GM12878 (cell line): ENCODE data around the gene NAV2. TPM values are rescaled to one million over a fixed set of nuclear protein-coding genes. Genes with fewer than 3 reads are reported as not detected.

ENCODE experiments used
- ATAC-seq: fragments of 200-7000 bp; cut with Tn5 transposase; 3 replicates; pipeline ENCODE4 v1.9.1; 2020; ENCODE audit warnings: mild to moderate bottlenecking, moderate library complexity
- BruUV-seq: library from RNA; stranded (reverse); fragments of 400-500 nt; replicated peaks from 2 replicates; lab custom pipeline; 2021; lab: Mats Ljungman, UMichigan
- CTCF ChIA-PET: fragments of 300-600 bp; sonication (Branson Sonifier 250); formaldehyde crosslinking; extraction: SDS; loops from one replicate; lab custom pipeline; 2021; ENCODE audit warnings: inconsistent platforms; lab: Yijun Ruan, JAX
- POLR2A ChIA-PET: fragments of 350-600 bp; formaldehyde crosslinking; extraction: SDS; loops from one replicate; lab custom pipeline; 2021; ENCODE audit warnings: inconsistent platforms; lab: Charles Lee
- RAD21 ChIA-PET: fragments of 300-600 bp; sonication (Branson Sonifier 250); formaldehyde crosslinking; loops from one replicate; lab custom pipeline; 2023; ENCODE audit warnings: antibody characterized with exemption; ENCODE audit not compliant: unreplicated experiment; lab: Charles Lee
- SMC1A ChIA-PET: fragments of 300-600 bp; sonication (Branson Sonifier 250); formaldehyde crosslinking; loops from one replicate; lab custom pipeline; 2023; ENCODE audit not compliant: unreplicated experiment, uncharacterized antibody; lab: Charles Lee
- DNase-seq: peaks from one replicate; pipeline ENCODE4 v3.0.0-alpha.2; 2011; ENCODE audit warnings: low read depth, low spot score
- FAIRE-seq: peaks from 3 replicates; lab custom pipeline; 2011; peaks lifted over from hg19 to GRCh38; lab: Jason Lieb, UNC
- H2AFZ ChIP-seq: 2 replicates; pipeline ENCODE4 v1.6.0; 2011; ENCODE audit warnings: low read depth, low read length, control low read depth; ENCODE audit not compliant: control insufficient read depth
- H3K27ac ChIP-seq: 2 replicates; pipeline ENCODE4 v1.5.1; 2011; ENCODE audit warnings: control low read depth; ENCODE audit not compliant: control insufficient read depth, insufficient read depth
- H3K27me3 ChIP-seq, 2 experiments: replicated peaks in 1 of 2; 2 replicates each; pipeline versions ENCODE4 v1.6.0 to v1.6.1; 2011; ENCODE audit warnings: low read length in 1 of 2; ENCODE audit not compliant: control insufficient read depth in 2 of 2, insufficient read depth in 2 of 2
- H3K36me3 ChIP-seq, 2 experiments: 2 replicates each; pipeline ENCODE4 v1.5.1; 2011; ENCODE audit warnings: low read length in 1 of 2; ENCODE audit not compliant: control insufficient read depth in 2 of 2, insufficient read depth in 2 of 2
- H3K4me1 ChIP-seq: 2 replicates; pipeline ENCODE4 v1.6.1; 2011; ENCODE audit warnings: mild to moderate bottlenecking, low read length, moderate library complexity, mixed read lengths; ENCODE audit not compliant: control insufficient read depth, insufficient read depth
- H3K4me2 ChIP-seq: 2 replicates; pipeline ENCODE4 v1.6.0; 2011; ENCODE audit warnings: control low read depth; ENCODE audit not compliant: control insufficient read depth, insufficient read depth
- H3K4me3 ChIP-seq: fragments of 200-600 bp; sonication (generic); 2 replicates; pipeline ENCODE4 v1.5.1; 2016
- H3K79me2 ChIP-seq: 2 replicates; pipeline ENCODE4 v1.6.0; 2011; ENCODE audit warnings: low read length; ENCODE audit not compliant: control insufficient read depth, insufficient read depth
- H3K9ac ChIP-seq: 2 replicates; pipeline ENCODE4 v1.8.0; 2011; ENCODE audit warnings: low read length, control low read depth, mixed read lengths; ENCODE audit not compliant: control insufficient read depth, insufficient read depth
- H3K9me3 ChIP-seq: replicated peaks from 3 replicates; pipeline ENCODE4 v1.5.1; 2011; ENCODE audit warnings: mild to moderate bottlenecking, low read length; ENCODE audit not compliant: control insufficient read depth, insufficient read depth
- H4K20me1 ChIP-seq: 2 replicates; pipeline ENCODE4 v1.6.0; 2011; ENCODE audit not compliant: control insufficient read depth, insufficient read depth
- ASH2L ChIP-seq: fragments of 300-600, 200-600 bp; sonication (generic); IDR thresholded peaks from 2 replicates; pipeline ENCODE4 v1.6.1; 2017; ENCODE audit warnings: low read depth, mild to moderate bottlenecking, borderline replicate concordance
- BMI1 ChIP-seq: fragments of 450-650 bp; IDR thresholded peaks from 2 replicates; pipeline ENCODE4 v1.6.1; 2016; ENCODE audit warnings: mild to moderate bottlenecking, moderate library complexity, borderline replicate concordance
- GATAD2B ChIP-seq: fragments of 450-650 bp; conservative IDR thresholded peaks from 2 replicates; pipeline ENCODE4 v1.6.1; 2017; ENCODE audit warnings: low read depth, mild to moderate bottlenecking, moderate library complexity
- LARP7 ChIP-seq: fragments of 450-650 bp; IDR thresholded peaks from 2 replicates; pipeline ENCODE4 v1.6.1; 2017; ENCODE audit warnings: mild to moderate bottlenecking
- MEF2B ChIP-seq: fragments of 450-650 bp; IDR thresholded peaks from 2 replicates; pipeline ENCODE4 v1.6.1; 2018; ENCODE audit warnings: mild to moderate bottlenecking, moderate library complexity; ENCODE audit not compliant: partially characterized antibody, poor library complexity, severe bottlenecking
- MTA2 ChIP-seq: fragments of 450-650 bp; IDR thresholded peaks from 2 replicates; pipeline ENCODE4 v1.6.1; 2016; ENCODE audit warnings: low read depth, mild to moderate bottlenecking, moderate library complexity
- MTA3 ChIP-seq: IDR thresholded peaks from 2 replicates; pipeline ENCODE4 v1.6.1; 2012; ENCODE audit warnings: low read length, inconsistent platforms, borderline replicate concordance
- NFYA ChIP-seq: IDR thresholded peaks from 2 replicates; pipeline ENCODE4 v1.6.1; 2011; ENCODE audit warnings: low read depth, mild to moderate bottlenecking, low read length, improper control_type of control experiment, borderline replicate concordance
- POLR2A ChIP-seq: IDR thresholded peaks from 2 replicates; pipeline ENCODE4 v1.6.1; 2011; ENCODE audit warnings: low read depth, mild to moderate bottlenecking, low read length
- POLR2AphosphoS2 ChIP-seq: IDR thresholded peaks from 2 replicates; pipeline ENCODE4 v1.6.1; 2011; ENCODE audit warnings: low read depth, mild to moderate bottlenecking, low read length, improper control_type of control experiment, moderate library complexity
- RUNX3 ChIP-seq: IDR thresholded peaks from 2 replicates; pipeline ENCODE4 v1.6.1; 2012; ENCODE audit warnings: low read length, inconsistent platforms
- SPI1 ChIP-seq: IDR thresholded peaks from 2 replicates; pipeline ENCODE4 v1.6.1; 2011; ENCODE audit warnings: low read depth, mild to moderate bottlenecking, low read length, moderate library complexity, borderline replicate concordance; ENCODE audit not compliant: insufficient read depth
- SREBF2 ChIP-seq: IDR thresholded peaks from 2 replicates; pipeline ENCODE4 v1.6.1; 2012; ENCODE audit warnings: mild to moderate bottlenecking, low read length
- SUZ12 ChIP-seq: fragments of 200-600 bp; sonication (generic); IDR thresholded peaks from one replicate; pipeline ENCODE4 v1.6.1; 2018; ENCODE audit warnings: antibody characterized with exemption, mild to moderate bottlenecking; ENCODE audit not compliant: unreplicated experiment
- TCF12 ChIP-seq: IDR thresholded peaks from 2 replicates; pipeline ENCODE4 v1.6.1; 2011; ENCODE audit warnings: low read depth, mild to moderate bottlenecking, low read length
- ZBED1 ChIP-seq: IDR thresholded peaks from 2 replicates; pipeline ENCODE4 v1.6.1; 2016; ENCODE audit warnings: borderline replicate concordance
- ZNF217 ChIP-seq: fragments of 450-650 bp; IDR thresholded peaks from 2 replicates; pipeline ENCODE4 v1.6.1; 2017; ENCODE audit warnings: antibody characterized with exemption, mild to moderate bottlenecking
- WGBS: methylation state at CpG from one replicate; pipeline ENCODE4 v1.1.6; 2016; ENCODE audit warnings: low lambda C conversion rate; ENCODE audit not compliant: insufficient replicate concordance, insufficient coverage; ENCODE audit errors: missing lambda C conversion rate; 5-methylcytosine and 5-hydroxymethylcytosine counted together
- in situ Hi-C: fragments of 300-500 bp; cut with MboI; formaldehyde crosslinking; loops from 9 replicates; pipeline ENCODE4 v1.14.3; 2018; ENCODE audit warnings: mixed read lengths
- intact Hi-C: fragments of 100-400 bp; cut with micrococcal nuclease; formaldehyde crosslinking; loops from one replicate; pipeline ENCODE4 v1.14.2; 2022; ENCODE audit not compliant: unreplicated experiment
- polyA plus RNA-seq, 11 experiments: library from polyadenylated mRNA; depleted of rRNA in 4 of 11; unstranded in 6 of 11; stranded (reverse) in 5 of 11; fragments of >200 nt; fragmentation: Nextera tagmentation in 4 of 11; fragmentation: Illumina TruSeq in 1 of 11; extraction: Ambion mirVana in 4 of 11; extraction: Trizol in 1 of 11; gene quantifications; 1 replicate in 1 of 11; 2 replicates in 10 of 11; pipeline versions ENCODE4 v1.2.1 to v1.2.3, GENCODE V29; 2011 to 2016; ENCODE audit warnings: inconsistent platforms in 2 of 11, missing spikeins in 2 of 11, low read depth in 1 of 11
- total RNA-seq, 4 experiments: library from RNA; depleted of rRNA in 3 of 4; stranded (reverse); fragments of >200 nt in 3 of 4; fragmentation: Illumina TruSeq in 1 of 4; extraction: Trizol in 1 of 4; gene quantifications; 2 replicates each; pipeline versions ENCODE4 v1.2.1 to v1.2.3, GENCODE V29; 2013 to 2021
- TF ChIP-seq, protein P1 (sequence below): IDR thresholded peaks from 2 replicates; pipeline ENCODE4 v1.6.1; 2012; ENCODE audit warnings: low read depth, low read length, improper control_type of control experiment
- TF ChIP-seq, protein P2 (sequence below): fragments of 150-350 bp; IDR thresholded peaks from 2 replicates; pipeline ENCODE4 v1.6.1; 2014; ENCODE audit warnings: mild to moderate bottlenecking, low read depth, low read length

Gene NAV2
- total and polyA plus RNA-seq, 10 of the 15 experiments (the other 5 are each of a cell fraction or from before 2014, with no cell fraction given), result 0.35 to 6.1 (median 1.1) TPM

DNA sequence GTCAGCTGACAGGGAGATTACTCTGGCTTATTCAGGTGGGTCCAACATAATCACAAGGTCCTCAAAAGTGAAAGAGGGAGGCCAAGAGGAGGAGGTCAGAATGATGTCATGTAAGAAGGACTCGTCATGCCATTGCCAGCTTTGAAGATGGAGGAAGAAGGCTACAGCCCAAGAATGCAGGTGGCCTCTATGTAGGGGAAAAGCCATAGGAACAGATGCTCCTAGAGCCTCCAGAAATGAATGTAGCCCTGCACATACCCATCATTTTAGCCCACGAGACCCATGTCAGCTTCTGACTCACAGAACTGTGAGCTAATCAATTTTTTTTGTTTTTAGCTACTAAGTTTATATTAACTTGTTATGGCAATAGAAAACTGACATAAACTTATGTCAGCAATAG, 276.6 kb downstream of the NAV2 start:
- no peak overlapping the region for H2AFZ ChIP-seq
- no peak for TF ChIP-seq GATAD2B
- TF ChIP-seq, protein P1, sequence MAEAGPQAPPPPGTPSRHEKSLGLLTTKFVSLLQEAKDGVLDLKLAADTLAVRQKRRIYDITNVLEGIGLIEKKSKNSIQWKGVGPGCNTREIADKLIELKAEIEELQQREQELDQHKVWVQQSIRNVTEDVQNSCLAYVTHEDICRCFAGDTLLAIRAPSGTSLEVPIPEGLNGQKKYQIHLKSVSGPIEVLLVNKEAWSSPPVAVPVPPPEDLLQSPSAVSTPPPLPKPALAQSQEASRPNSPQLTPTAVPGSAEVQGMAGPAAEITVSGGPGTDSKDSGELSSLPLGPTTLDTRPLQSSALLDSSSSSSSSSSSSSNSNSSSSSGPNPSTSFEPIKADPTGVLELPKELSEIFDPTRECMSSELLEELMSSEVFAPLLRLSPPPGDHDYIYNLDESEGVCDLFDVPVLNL, result no peak
- H3K36me3 ChIP-seq, result no peaks in the 10 kb centered on the region
- FAIRE-seq (no peak), DNase-seq (no peak), ATAC-seq (no peak)
- no peaks in the 10 kb centered on the region for H4K20me1 ChIP-seq
- CTCF ChIA-PET, result no interaction called here
- no peaks in the 10 kb centered on the region for H3K4me1 ChIP-seq
- H3K9me3 ChIP-seq, result no peaks in the 10 kb centered on the region
- no peak overlapping the region for H3K4me2 ChIP-seq
- H3K9ac ChIP-seq, result no peak overlapping the region
- RAD21 ChIA-PET, result no interaction called here
- H3K27me3 ChIP-seq, result no peaks in the 10 kb centered on the region
- POLR2A ChIA-PET, result no interaction called here
- BruUV-seq, result no TSS peak
- no peaks in the 10 kb centered on the region for H3K79me2 ChIP-seq
- in situ Hi-C loops, result no loop called here
- no peak overlapping the region for H3K4me3 ChIP-seq
- H3K27ac ChIP-seq, result no peak overlapping the region
- SMC1A ChIA-PET, result no interaction called here
- 0% methylated on average over 2 of the region's 2 CpGs for WGBS
- intact Hi-C loops, result no loop called here

DNA sequence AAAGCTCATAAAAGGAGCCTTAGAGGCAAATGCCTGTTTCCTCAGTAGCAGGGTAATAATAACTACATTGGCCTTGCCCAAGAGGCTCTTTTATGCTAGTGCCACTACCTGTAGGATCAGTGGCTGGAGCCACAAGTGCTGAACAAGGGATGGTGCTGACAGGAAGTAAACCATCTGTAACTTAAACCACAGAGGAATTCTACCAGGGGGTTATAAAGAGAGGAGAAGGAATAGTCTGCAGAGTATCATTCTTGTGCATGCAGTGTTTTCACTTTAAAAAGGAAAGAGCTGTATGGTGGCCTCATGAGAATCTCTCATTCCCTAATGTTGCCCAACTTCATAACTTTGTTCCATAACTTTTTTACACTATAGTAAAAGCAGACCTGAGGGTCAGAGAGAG, 279.5 kb downstream of the NAV2 start:
- BruUV-seq, result no TSS peak
- Histone ChIP-seq H2AFZ (no peak overlapping the region), H3K27me3 (no peaks in the 10 kb centered on the region), H3K79me2 (no peaks in the 10 kb centered on the region), H3K27ac (no peak overlapping the region), H3K9ac (no peak overlapping the region), H3K36me3 (no peaks in the 10 kb centered on the region), H3K4me1 (no peaks in the 10 kb centered on the region), H4K20me1 (no peaks in the 10 kb centered on the region), H3K4me2 (no peak overlapping the region), H3K9me3 (no peaks in the 10 kb centered on the region), H3K4me3 (no peak overlapping the region)
- FAIRE-seq (no peak), ATAC-seq (no peak), DNase-seq (no peak)
- intact Hi-C loops (no loop called here), in situ Hi-C loops (no loop called here)
- ChIA-PET SMC1A (no interaction called here), RAD21 (interaction anchor here (0.6 kb wide), 1 partner anchor 53 kb away, joined by 5 read pairs; no protein-coding TSS in a partner anchor), CTCF (no interaction called here), POLR2A (no interaction called here)
- no peak for TF ChIP-seq ASH2L
- no peak for TF ChIP-seq SREBF2
- TF ChIP-seq SUZ12, result no peak
- TF ChIP-seq, protein P2, sequence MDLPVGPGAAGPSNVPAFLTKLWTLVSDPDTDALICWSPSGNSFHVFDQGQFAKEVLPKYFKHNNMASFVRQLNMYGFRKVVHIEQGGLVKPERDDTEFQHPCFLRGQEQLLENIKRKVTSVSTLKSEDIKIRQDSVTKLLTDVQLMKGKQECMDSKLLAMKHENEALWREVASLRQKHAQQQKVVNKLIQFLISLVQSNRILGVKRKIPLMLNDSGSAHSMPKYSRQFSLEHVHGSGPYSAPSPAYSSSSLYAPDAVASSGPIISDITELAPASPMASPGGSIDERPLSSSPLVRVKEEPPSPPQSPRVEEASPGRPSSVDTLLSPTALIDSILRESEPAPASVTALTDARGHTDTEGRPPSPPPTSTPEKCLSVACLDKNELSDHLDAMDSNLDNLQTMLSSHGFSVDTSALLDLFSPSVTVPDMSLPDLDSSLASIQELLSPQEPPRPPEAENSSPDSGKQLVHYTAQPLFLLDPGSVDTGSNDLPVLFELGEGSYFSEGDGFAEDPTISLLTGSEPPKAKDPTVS, result no peak
- no peak for TF ChIP-seq SPI1
- TF ChIP-seq MTA3, result no peak
- TF ChIP-seq LARP7, result no peak
- no peak for TF ChIP-seq ZBED1
- no peak for TF ChIP-seq POLR2A
- TF ChIP-seq BMI1, result no peak
- TF ChIP-seq POLR2AphosphoS2, result no peak
- TF ChIP-seq MTA2, result no peak
- no peak for TF ChIP-seq MEF2B
- no peak for TF ChIP-seq NFYA
- TF ChIP-seq RUNX3, result no peak
- TF ChIP-seq TCF12, result no peak
- no peak for TF ChIP-seq ZNF217
